ENCODE data around the gene MAP1LC3A.

MAP1LC3A gene

DNA sequence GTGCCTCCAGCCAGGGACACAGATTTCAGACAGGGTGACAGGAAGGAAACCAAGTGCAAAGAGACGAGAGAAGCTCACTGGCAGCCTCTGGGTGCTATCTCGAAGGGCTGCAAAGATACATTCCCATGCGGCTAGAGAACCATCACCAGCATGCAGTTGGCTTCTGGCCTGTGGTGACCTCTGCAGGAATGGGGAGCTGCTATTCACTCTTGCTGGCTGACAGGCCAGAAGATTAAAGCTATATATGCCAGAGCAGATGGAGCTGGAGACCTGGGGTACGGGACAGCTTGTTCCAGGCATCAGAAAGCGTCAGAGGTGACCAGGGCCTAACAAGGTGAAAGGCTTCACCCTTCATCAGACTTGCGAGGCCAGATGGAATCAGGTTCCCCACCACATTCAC is 20.0 kb downstream of the MAP1LC3A start:
- no peak for DNase-seq

DNA sequence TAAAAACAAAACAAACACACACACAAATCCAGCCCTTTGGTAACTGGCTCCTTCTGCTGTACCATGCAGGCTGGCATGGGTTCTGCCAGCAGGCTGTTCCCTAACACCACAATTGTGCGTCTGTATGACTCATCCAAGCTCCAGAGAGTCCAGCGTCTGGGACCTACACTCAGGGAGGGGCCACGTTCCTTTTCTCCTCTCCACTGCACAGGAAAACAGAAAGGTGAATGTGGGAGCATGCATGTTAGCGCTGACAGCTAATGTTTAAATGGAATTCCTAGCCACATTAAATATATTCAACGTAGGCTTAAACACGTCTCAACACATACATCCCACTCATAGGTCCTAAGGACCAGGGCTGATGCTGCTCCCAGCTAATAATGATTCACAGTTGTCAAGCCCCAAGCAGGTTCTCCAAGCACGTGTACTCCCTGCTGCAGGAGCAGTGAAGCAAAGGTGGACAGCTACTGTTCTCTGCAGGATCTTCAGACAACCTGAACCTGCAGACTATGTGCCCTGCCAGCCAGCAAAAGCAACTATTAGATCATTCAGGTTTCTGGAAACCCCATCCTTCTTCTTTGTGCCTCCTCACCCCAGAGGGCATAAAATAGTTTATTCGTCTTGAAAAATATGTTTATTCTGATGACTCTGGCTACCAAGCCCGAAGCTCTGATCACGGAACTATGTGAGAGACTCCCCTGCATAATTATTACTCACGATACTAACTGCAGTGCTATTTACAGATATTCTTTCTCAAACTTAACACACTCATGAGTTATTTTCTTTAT is 20.9 kb downstream of the MAP1LC3A start:
- DNase-seq = no peak

DNA sequence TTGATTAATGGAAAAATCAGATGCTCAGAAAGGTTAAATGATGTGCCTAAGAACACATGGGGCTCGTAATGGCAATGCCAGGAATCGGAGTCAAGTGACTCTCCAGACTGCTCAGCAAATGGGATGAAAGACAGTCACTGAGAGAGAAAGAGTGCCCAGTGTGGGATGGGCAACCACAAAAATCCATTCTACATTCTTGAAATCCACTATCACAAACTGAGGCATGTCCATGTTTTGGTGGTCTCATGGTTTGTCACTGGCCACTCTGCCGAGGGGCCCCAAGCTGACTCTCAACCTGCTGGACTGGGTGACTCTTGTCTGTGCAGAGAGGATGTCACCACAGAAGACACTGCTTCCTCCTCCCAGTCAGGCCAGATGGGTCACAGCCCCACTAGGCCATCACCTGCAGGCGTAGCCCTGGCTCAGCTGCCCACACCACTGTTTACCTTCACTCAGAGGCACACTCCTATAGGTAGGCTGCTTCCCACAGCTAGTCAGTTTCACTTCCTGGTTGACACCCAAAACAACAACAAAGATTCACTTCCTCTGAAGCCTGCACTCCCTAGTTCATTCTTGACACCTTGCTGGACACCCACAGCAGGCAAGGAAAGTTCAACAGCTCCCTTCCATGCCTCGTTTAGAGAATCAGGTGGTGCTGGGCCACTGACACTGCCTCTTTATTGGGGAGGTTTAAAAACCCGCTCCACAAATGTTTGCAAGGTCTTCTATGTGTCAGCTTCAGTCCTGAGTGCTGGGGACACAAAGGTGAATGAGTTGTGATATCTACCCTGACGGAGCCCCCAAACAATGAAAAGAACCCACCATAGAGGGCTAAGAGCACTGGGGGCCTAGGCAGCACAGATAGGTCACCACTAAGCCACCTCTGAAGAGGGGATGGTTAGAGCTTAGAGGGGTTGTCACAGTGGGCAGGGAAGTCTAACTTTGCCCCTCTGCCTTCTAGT is 21.7 kb downstream of the MAP1LC3A start:
- DNase-seq = no peak

DNA sequence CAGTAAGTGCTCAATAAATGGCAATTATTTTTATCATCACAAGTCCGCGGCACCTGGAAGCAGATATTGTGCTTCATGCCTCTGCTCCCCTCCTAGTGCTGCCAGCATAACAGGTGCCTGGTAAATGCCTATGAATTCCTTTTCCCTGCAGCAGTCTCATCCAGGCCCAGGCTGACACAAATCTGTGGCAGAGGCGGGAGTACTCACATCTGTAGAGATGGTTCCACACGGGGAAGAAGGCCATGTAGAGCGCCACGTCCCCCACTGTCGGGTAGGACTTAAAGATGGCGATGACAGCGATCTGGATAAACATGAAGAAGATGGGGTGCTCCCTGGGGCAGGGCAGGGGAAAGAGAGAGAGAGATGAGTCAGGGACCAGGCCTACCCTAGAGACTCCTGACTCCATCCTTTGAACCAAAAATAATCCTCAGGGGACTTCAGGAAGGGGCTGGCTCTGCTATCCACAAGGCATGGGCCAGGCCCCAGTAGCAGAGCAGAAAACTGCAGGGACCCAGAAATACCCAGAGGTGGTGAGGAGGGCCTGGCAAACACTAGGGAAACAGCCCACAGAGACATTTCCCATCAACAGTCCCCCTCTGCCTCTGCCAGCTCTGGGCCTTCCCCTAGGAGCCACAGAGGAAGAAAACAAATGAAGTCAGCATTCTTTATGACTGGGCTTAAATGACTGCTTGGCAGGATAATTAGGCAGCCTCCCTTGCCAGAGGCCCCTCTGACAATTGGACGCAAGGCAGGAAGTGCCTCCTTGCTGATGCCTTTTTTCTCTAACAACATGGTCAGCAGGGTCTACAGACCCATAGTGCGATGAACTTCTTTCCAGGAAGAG is 23.0 kb downstream of the MAP1LC3A start:
- DNase-seq = no peak

DNA sequence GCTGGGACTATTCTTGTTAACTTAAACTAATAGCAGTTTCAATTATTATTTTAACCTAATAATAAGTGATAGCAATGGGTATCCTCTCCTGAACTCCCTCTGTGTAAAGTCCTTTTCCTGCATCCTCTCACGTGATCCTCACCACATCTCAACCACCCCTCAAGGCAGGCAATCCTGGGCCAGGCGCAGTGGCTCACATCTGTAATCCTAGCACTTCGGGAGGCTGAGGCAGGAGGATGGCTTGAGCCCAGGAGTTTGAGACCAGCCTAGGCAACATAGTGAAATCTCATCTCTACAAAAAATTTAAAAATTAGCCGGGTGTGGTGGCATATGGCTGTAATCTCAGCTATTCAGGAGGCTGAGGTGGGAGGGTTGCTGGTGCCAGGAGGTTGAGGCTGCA is 23.7 kb downstream of the MAP1LC3A start:
- no peak for DNase-seq

DNA sequence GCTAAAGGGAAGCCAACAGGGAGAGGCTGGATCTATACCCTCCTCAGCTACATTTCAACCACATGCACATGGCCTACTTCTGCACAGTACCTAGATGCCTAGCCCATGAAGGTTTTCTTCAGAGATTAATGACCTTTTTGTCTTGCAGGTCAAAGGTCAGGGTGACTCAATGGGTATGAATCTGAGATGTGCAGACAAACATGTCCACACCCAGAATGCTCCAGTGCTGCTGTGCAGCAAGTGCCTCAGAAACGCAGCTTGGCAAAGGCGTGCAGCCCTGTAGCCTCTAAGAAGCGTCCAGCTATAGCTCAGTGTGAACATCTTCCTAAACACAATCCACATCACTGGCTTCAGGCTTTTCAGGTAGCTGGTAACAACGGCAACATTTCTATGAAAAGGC is 24.4 kb downstream of the MAP1LC3A start:
- no peak for DNase-seq

DNA sequence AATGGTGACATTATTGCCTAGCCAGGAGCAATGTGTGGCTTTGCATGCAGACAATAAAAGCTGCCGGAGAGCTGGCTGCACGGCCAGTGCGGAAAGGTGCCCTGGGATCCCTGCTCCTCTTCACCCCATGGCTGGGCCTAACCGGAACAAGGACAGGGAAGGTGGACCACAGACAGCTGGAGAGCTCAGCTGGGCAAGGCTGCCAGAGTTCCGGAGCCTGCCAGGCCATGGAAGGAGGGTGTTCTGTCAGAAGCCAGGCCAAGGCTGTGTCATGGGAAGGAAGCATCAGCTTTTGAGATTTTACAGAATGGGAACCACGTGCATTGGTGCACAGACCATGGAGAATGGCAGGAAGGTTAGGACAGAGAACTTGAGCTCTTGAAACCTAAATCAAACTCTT is 25.0 kb downstream of the MAP1LC3A start:
- DNase-seq = no peak

DNA sequence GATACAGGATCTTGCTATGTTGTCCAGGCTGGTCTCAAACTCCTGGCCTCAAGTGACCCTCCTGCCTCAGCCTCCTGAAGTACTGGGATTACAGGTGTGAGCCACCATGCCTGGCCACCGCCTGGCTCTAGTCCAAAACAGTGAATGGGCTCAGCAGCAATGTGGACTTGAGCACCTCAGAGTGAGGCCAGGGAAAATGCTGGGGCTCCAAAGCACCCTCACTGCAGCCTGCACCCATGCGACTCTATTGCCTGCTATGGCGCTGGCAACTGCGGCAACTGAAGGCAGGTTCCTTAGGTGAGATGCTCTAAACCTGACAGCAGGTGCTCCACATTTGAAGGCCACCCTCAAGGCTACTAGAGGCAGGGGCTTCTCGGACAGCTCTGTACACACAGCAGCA is 26.5 kb downstream of the MAP1LC3A start:
- DNase-seq = no peak

DNA sequence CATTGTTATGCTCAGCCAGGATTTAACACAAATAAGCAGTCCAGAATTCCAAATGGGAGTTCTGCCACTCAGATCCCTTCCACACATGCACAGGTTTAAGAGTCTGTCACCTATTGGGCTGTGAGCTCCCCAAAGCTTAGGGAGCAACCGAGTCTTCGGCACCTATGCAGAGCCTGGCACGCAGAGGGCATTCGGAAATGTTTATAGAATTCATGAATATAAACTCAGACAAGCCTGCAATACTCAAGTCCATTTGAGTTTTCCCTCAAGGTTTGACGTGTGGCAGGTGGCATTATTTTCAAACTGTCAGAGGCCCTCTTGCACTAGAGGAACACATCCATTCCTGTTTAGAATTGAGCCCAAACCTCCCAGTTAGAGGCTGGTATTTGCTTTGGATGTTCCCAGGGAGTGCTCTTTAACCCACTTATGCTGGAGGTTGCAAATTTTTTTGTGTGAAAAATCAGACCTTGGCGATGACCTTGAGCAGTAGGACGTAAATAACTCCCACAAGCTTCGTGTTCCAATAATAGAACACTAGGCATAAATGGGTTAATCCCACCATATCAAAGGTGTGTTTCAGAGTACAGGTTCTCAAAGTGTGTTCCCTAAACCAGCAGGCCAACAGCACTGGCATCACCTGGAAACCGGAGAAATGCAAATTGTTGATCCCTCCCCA is 28.1 kb downstream of the MAP1LC3A start:
- DNase-seq = no peak

DNA sequence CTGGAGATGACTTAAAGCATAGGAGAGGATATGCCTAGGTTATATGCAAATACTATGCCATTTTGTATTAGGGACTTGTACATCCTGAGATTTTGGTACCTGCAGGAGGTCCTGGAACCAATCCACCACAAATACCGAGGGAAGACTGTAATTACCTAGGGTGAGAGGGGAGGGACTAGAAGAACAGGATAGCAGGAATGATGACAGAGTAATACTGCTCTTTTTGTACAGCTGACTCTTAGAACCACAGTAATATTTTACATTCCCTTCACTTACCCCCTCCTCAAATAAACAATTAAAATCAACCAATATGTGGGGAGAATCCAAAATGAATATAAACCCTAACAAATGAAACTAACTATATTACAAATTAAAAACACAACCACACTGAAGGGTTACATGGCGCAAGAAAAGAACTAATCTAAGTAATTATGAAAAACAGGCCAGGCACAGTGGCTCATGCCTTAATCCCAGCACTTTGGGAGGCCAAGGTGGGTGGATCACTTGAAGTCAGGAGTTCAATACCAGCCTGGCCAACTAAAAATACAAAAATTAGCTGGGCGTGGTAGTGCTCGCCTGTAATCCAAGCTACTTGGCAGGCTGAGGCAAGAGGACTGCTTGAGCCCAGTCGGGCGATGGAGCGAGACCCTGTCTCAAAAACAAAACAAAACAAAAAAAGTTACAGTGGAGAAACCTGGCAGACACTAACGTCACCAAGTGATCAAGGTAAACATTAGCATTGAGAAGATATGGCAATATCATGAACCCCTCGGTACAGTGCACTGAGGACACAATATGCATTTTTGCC is 37.1 kb downstream of the MAP1LC3A start:
- DNase-seq = no peak

DNA sequence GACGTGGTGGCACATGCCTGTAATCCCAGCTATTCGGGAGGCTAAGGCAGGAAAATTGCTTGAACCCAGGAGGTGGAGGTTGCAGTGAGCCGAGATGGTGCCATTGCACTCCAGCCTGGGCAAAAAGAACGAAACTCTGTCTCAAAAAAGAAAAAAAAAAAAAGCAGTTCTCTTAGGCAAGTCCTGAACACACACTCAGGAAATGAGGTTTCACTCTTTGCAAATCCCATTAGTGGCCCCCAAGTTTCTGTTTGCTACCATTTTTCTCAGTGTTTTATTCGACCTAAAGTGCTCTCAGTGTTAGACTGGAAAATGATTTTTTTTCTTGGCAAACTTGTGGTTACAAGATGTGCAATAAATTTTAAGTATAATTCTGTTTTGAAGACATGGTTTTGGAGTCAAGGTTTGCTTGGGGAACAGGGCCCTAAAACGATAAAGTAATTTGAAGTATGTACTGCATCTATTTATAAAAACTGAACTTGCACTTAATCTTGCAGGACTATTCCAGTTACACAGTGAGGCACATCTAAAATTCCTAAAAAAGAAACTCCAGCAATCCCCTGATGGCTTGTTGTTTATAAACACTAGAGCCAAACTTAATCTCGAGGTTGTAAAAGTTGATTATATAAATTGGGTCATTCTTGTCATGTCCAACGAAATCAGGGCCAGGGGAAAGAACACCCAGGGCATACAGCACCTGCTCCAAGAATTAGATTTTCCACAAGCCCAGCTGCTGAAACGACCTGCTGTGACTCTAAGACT is 42.6 kb downstream of the MAP1LC3A start:
- DNase-seq = no peak

DNA sequence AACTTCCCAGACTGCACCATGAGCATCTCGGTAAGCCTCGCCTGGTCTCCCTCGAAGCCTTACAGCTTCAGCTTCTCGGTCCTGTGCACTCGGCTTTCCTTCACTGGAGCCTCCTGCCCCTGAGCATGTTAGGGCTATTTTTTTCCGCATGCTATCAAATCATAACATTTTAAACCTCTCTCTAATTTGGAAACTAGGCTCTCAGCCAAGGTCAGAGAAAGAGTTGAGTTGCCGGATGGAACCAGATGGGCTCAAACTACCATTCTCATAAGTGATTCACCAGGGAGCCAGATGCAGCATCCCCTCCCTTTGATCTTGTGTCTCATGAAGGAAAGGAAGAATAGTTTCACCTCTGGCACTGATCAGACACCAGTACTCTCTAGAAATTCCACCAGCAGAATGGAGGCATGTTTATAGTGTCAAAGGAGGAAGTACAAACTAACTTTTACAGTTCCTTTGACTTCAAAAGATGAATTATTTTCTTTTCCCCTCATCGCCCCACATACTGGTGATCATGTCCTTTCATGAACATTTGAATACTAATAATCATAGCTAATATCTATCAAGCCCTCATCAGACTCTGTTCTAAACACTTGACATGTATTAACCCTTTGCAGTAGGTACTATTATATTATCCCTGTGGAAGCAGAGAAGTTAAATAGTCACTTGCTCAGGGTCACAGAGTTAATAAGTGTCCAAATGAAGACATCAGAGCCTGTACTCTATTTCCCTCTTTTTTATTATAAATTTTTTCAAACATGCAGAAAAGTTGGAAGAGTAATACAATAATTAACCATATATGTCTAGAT is 46.7 kb downstream of the MAP1LC3A start:
- DNase-seq = no peak

DNA sequence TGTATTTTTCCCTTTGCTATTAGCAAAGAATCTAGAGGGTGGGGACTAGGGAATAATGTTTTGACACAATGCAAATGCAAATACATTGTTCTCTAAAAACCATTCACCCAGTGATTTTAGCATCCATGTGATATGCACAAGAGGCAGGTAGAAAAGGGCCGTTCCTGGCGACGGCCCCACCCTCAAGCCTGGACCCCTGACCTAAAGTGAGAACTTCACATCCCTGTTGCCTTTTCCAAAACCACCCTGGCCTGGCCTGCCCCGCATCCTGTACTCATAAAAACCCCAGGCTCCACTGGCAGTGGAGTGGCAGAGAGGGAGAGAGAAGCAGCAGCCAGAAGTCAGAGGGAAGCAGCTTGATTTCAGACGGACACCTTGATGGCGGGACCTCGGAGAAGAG is 48.5 kb downstream of the MAP1LC3A start:
- DNase-seq = no peak
